HUES48 (cell line): Measurements from ENCODE around the gene PGPEP1.
A peak's percentile ranks its signal among the peaks of the same experiment; 100 is the strongest.

ENCODE experiments used
- H3K27ac ChIP-seq: one replicate; pipeline ENCODE4 v1.7.0; 2013; ENCODE audit warnings: low read depth, low read length, inconsistent platforms
- H3K27me3 ChIP-seq: 2 replicates; pipeline ENCODE4 v1.6.1; 2013; ENCODE audit warnings: mild to moderate bottlenecking, low read length; ENCODE audit not compliant: control insufficient read depth, insufficient read depth
- H3K36me3 ChIP-seq: 2 replicates; pipeline ENCODE4 v1.6.1; 2013; ENCODE audit warnings: low read length; ENCODE audit not compliant: control insufficient read depth, insufficient read depth
- H3K4me1 ChIP-seq: 2 replicates; pipeline ENCODE4 v1.6.1; 2013; ENCODE audit warnings: mild to moderate bottlenecking, low read length; ENCODE audit not compliant: control insufficient read depth, insufficient read depth
- H3K4me3 ChIP-seq: 2 replicates; pipeline ENCODE4 v1.5.1; 2013; ENCODE audit warnings: mild to moderate bottlenecking, low read depth, low read length
- H3K9ac ChIP-seq: 2 replicates; pipeline ENCODE4 v1.6.1; 2013; ENCODE audit warnings: mild to moderate bottlenecking, low read depth, low read length, moderate library complexity
- H3K9me3 ChIP-seq: 2 replicates; pipeline ENCODE4 v1.6.1; 2013; ENCODE audit warnings: low read length; ENCODE audit not compliant: control insufficient read depth, insufficient read depth

PGPEP1 gene, protein sequence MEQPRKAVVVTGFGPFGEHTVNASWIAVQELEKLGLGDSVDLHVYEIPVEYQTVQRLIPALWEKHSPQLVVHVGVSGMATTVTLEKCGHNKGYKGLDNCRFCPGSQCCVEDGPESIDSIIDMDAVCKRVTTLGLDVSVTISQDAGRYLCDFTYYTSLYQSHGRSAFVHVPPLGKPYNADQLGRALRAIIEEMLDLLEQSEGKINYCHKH

GRCh38 chr19:18340190-18340989, at the start of gene PGPEP1:
PGPEP1 (plus strand) TSS chr19:18340598; CDS start chr19:18340682, 84 bp downstream.
- H3K36me3 ChIP-seq: peaks cover 3% of the 10 kb centered on the region
- peak within 1 kb of the TSS; percentile 77 for H3K4me3 ChIP-seq
- H3K27me3 ChIP-seq: no peaks in the 10 kb centered on the region
- H3K27ac ChIP-seq: peak within 1 kb of the TSS; percentile 73
- no peaks in the 10 kb centered on the region for H3K9me3 ChIP-seq
- peaks cover 20% of the 10 kb centered on the region for H3K4me1 ChIP-seq
- no peak within 1 kb of the TSS for H3K9ac ChIP-seq

GRCh38 chr19:18291019-18291524, 49.3 kb upstream of the PGPEP1 start:
- Histone ChIP-seq H3K9ac (no peak overlapping the region), H3K4me3 (peak overlapping the region; percentile 70), H3K4me1 (peaks cover 41% of the 10 kb centered on the region), H3K27ac (peak overlapping the region; percentile 98), H3K27me3 (no peaks in the 10 kb centered on the region), H3K9me3 (no peaks in the 10 kb centered on the region), H3K36me3 (no peaks in the 10 kb centered on the region)

GRCh38 chr19:18291590-18292461, 48.6 kb upstream of the PGPEP1 start:
- Histone ChIP-seq H3K9ac (peak overlapping the region; percentile 40), H3K36me3 (no peaks in the 10 kb centered on the region), H3K27me3 (no peaks in the 10 kb centered on the region), H3K4me3 (peak overlapping the region; percentile 70), H3K9me3 (no peaks in the 10 kb centered on the region), H3K27ac (peak overlapping the region; percentile 98), H3K4me1 (peaks cover 41% of the 10 kb centered on the region)

DNA sequence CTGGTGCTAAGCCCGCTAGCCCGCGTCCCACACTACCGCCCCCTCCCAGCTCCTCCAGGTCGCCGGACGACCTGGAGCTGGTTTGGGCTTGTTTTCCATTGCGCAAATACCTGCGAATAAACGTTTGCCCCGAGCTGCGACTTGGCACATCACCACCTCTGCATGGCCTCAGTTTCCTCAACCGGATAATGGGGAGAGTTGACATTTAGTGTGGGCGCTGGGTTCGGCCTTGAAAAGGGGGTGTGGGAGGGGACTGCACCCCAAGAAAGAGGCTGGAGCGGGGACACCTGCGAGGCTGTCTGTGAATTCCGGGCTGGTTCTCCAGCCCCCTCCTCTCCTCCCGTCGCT, 48.0 kb upstream of the PGPEP1 start:
- H3K27ac ChIP-seq: peak overlapping the region; percentile 98
- H3K36me3 ChIP-seq: no peaks in the 10 kb centered on the region
- H3K9ac ChIP-seq: peak overlapping the region; percentile 40; the same call in 1 of the 2 replicates
- H3K9me3 ChIP-seq: no peaks in the 10 kb centered on the region
- no peaks in the 10 kb centered on the region for H3K27me3 ChIP-seq
- H3K4me1 ChIP-seq: peaks cover 38% of the 10 kb centered on the region
- H3K4me3 ChIP-seq: peak overlapping the region; percentile 70

GRCh38 chr19:18292810-18293641, 47.4 kb upstream of the PGPEP1 start:
- Histone ChIP-seq H3K9me3 (no peaks in the 10 kb centered on the region), H3K27me3 (no peaks in the 10 kb centered on the region), H3K4me1 (peaks cover 38% of the 10 kb centered on the region), H3K36me3 (no peaks in the 10 kb centered on the region), H3K4me3 (peak overlapping the region; percentile 70), H3K9ac (no peak overlapping the region), H3K27ac (peak overlapping the region; percentile 98)

GRCh38 chr19:18293642-18294466, 46.5 kb upstream of the PGPEP1 start:
- Histone ChIP-seq H3K9ac (no peak overlapping the region), H3K36me3 (no peaks in the 10 kb centered on the region), H3K4me1 (peaks cover 33% of the 10 kb centered on the region), H3K27ac (peak overlapping the region; percentile 80), H3K9me3 (no peaks in the 10 kb centered on the region), H3K4me3 (peak overlapping the region; percentile 49), H3K27me3 (no peaks in the 10 kb centered on the region)

GRCh38 chr19:18294467-18294864, 45.9 kb upstream of the PGPEP1 start:
- H3K9ac ChIP-seq: no peak overlapping the region
- no peak overlapping the region for H3K27ac ChIP-seq
- no peaks in the 10 kb centered on the region for H3K27me3 ChIP-seq
- H3K36me3 ChIP-seq: no peaks in the 10 kb centered on the region
- H3K9me3 ChIP-seq: no peaks in the 10 kb centered on the region
- H3K4me3 ChIP-seq: no peak overlapping the region
- peaks cover 33% of the 10 kb centered on the region for H3K4me1 ChIP-seq

GRCh38 chr19:18295034-18295451, 45.4 kb upstream of the PGPEP1 start:
- H3K4me1 ChIP-seq: peaks cover 30% of the 10 kb centered on the region
- no peak overlapping the region for H3K9ac ChIP-seq
- H3K27me3 ChIP-seq: no peaks in the 10 kb centered on the region
- no peak overlapping the region for H3K27ac ChIP-seq
- H3K4me3 ChIP-seq: no peak overlapping the region
- no peaks in the 10 kb centered on the region for H3K36me3 ChIP-seq
- no peaks in the 10 kb centered on the region for H3K9me3 ChIP-seq

DNA sequence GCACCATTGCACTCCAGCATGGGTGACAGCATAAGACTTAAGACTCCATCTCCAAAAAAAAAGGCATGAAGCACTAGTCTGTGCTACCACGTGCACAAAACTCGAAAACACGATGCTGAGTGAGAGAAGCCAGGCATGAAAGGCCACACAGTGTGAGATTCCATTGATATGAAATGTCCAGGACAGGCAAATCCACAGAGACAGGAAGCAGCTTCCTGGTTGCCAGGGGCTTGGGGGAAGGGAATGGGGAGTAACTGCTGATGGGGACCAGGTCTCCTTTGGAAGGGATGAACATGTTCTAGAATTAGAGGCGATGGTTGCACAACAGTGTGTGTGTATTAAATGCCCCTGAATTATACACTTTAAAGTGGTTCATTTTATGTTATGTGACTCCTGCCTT, 43.1 kb upstream of the PGPEP1 start:
- Histone ChIP-seq H3K9me3 (no peaks in the 10 kb centered on the region), H3K9ac (no peak overlapping the region), H3K27me3 (no peaks in the 10 kb centered on the region), H3K36me3 (no peaks in the 10 kb centered on the region), H3K4me1 (peaks cover 21% of the 10 kb centered on the region), H3K27ac (no peak overlapping the region), H3K4me3 (no peak overlapping the region)
